Measurements from ENCODE around the gene TBC1D25. TPM values are rescaled to one million over a fixed set of nuclear protein-coding genes. Genes with fewer than 3 reads are reported as not detected.
A peak's percentile ranks its signal among the peaks of the same experiment; 100 is the strongest.
"Not testable (repeated sequence)": the region's sequence is repeated elsewhere in the genome, so short reads cannot be mapped to it uniquely, and the experiment has no call there.

Gene TBC1D25
- total RNA-seq, 1 experiment from 2014 or later = 3.0 TPM

- no peak for DNase-seq (ENCODE audit: low read depth)
Observed at GRCh38 chrX:48516285-48516684, 23.2 kb upstream of the TBC1D25 start.

GRCh38 chrX:48516987-48517386, 22.5 kb upstream of the TBC1D25 start:
- DNase-seq (ENCODE audit: low read depth) = no peak

- not testable (repeated sequence) for DNase-seq (ENCODE audit: low read depth)
Observed at GRCh38 chrX:48519481-48519880, 20.0 kb upstream of the TBC1D25 start.

- no peak for DNase-seq (ENCODE audit: low read depth)
Observed at GRCh38 chrX:48520455-48520854, 19.1 kb upstream of the TBC1D25 start.

GRCh38 chrX:48520976-48521352, 18.6 kb upstream of the TBC1D25 start:
- no peak for DNase-seq (ENCODE audit: low read depth)

GRCh38 chrX:48521353-48522243, 17.9 kb upstream of the TBC1D25 start, which contains the start of gene EBP:
EBP (plus strand) TSS chrX:48521808; CDS start chrX:48523772, 1,964 bp downstream.
- DNase-seq (ENCODE audit: low read depth) = peak; percentile 91

- DNase-seq (ENCODE audit: low read depth) = no peak
Observed at GRCh38 chrX:48522291-48522690, 17.2 kb upstream of the TBC1D25 start.

- DNase-seq (ENCODE audit: low read depth) = no peak
Observed at GRCh38 chrX:48523682-48524081, 15.8 kb upstream of the TBC1D25 start.

- not testable (repeated sequence) for DNase-seq (ENCODE audit: low read depth)
Observed at GRCh38 chrX:48525853-48526252, 13.7 kb upstream of the TBC1D25 start.

- DNase-seq (ENCODE audit: low read depth) = no peak
Observed at GRCh38 chrX:48530736-48531135, 8.8 kb upstream of the TBC1D25 start.

- DNase-seq (ENCODE audit: low read depth) = peak; percentile 76
Observed at GRCh38 chrX:48531358-48531959, 8.1 kb upstream of the TBC1D25 start.

- no peak for DNase-seq (ENCODE audit: low read depth)
Observed at GRCh38 chrX:48532161-48532560, 7.4 kb upstream of the TBC1D25 start.

GRCh38 chrX:48533165-48533564, 6.3 kb upstream of the TBC1D25 start:
- DNase-seq (ENCODE audit: low read depth) = no peak

- no peak for DNase-seq (ENCODE audit: low read depth)
Observed at GRCh38 chrX:48538641-48539344, 721 bp upstream of the TBC1D25 start.

GRCh38 chrX:48540028-48540375, 488 bp downstream of the TBC1D25 start:
- no peak for DNase-seq (ENCODE audit: low read depth)

GRCh38 chrX:48540480-48540879, 966 bp downstream of the TBC1D25 start:
- no peak for DNase-seq (ENCODE audit: low read depth)

GRCh38 chrX:48541140-48541814, 1.8 kb downstream of the TBC1D25 start:
- DNase-seq (ENCODE audit: low read depth) = no peak

- no peak for DNase-seq (ENCODE audit: low read depth)
Observed at GRCh38 chrX:48548871-48549270, 9.4 kb downstream of the TBC1D25 start.

GRCh38 chrX:48555731-48556325, 16.3 kb downstream of the TBC1D25 start:
- not testable (repeated sequence) for DNase-seq (ENCODE audit: low read depth)

GRCh38 chrX:48558271-48558670, 18.8 kb downstream of the TBC1D25 start:
- peak; percentile 62 for DNase-seq (ENCODE audit: low read depth)

GRCh38 chrX:48559636-48560035, 20.1 kb downstream of the TBC1D25 start:
- no peak for DNase-seq (ENCODE audit: low read depth)

- no peak for DNase-seq (ENCODE audit: low read depth)
Observed at GRCh38 chrX:48560056-48560455, 20.5 kb downstream of the TBC1D25 start.
